Type B pancreatic cell (in vitro differentiated cells): Measurements from ENCODE around the gene GTF3C1. TPM values are rescaled to one million over a fixed set of nuclear protein-coding genes. Genes with fewer than 3 reads are reported as not detected.
A peak's percentile ranks its signal among the peaks of the same experiment; 100 is the strongest.
"Not testable (repeated sequence)": the region's sequence is repeated elsewhere in the genome, so short reads cannot be mapped to it uniquely, and the experiment has no call there.

Experiments used
- DNase-seq: peaks from one replicate; pipeline ENCODE4 v3.0.0; 2021; ENCODE audit warnings: mixed read lengths; ENCODE audit not compliant: unreplicated experiment; ENCODE audit errors: extremely low spot score
- H3K27ac Mint-ChIP-seq: 2 replicates; pipeline ENCODE4 v1.8.0; 2021; ENCODE audit warnings: mild to moderate bottlenecking, mixed read lengths
- H3K27me3 Mint-ChIP-seq: 2 replicates; pipeline ENCODE4 v1.8.0; 2021; ENCODE audit warnings: mixed read lengths
- H3K36me3 Mint-ChIP-seq: 2 replicates; pipeline ENCODE4 v1.8.0; 2021; ENCODE audit warnings: mixed read lengths
- H3K4me1 Mint-ChIP-seq: one replicate; pipeline ENCODE4 v1.8.0; 2021; ENCODE audit warnings: mixed read lengths; ENCODE audit not compliant: unreplicated experiment
- H3K4me3 Mint-ChIP-seq: 2 replicates; pipeline ENCODE4 v1.8.0; 2021; ENCODE audit warnings: mild to moderate bottlenecking, mixed read lengths
- H3K9me3 Mint-ChIP-seq: 2 replicates; pipeline ENCODE4 v1.8.0; 2021; ENCODE audit warnings: mixed read lengths
- CTCF ChIP-seq: fragments of 200-600 bp; sonication (generic); conservative IDR thresholded peaks from 2 replicates; pipeline ENCODE4 v1.5.0; 2021; ENCODE audit warnings: antibody characterized with exemption, mild to moderate bottlenecking
- total RNA-seq: library from RNA; stranded (reverse); gene quantifications from 2 replicates; pipeline ENCODE4 v1.2.1, GENCODE V29; 2021; ENCODE audit warnings: low replicate concordance

Gene GTF3C1
- total RNA-seq, 1 donor from 2014 or later: 94.5 TPM

- no peak overlapping the region for H3K27ac Mint-ChIP-seq
- peaks cover 8% of the 10 kb centered on the region for H3K4me1 Mint-ChIP-seq
These were observed 23.0 kb upstream of the GTF3C1 start for GRCh38 chr16:27572711-27573110.

GRCh38 chr16:27571433-27572326, 22.0 kb upstream of the GTF3C1 start:
- no peak overlapping the region for H3K27ac Mint-ChIP-seq
- TF ChIP-seq CTCF: no peak
- peaks cover 8% of the 10 kb centered on the region for H3K4me1 Mint-ChIP-seq
- DNase-seq: no peak
- no peak overlapping the region for H3K4me3 Mint-ChIP-seq
- H3K36me3 Mint-ChIP-seq: peaks cover 15% of the 10 kb centered on the region
- H3K9me3 Mint-ChIP-seq: no peaks in the 10 kb centered on the region
- H3K27me3 Mint-ChIP-seq: no peaks in the 10 kb centered on the region

More at GRCh38 chr16:27572711-27573110, 23.0 kb upstream of the GTF3C1 start:
- H3K4me3 Mint-ChIP-seq: no peak overlapping the region
- no peaks in the 10 kb centered on the region for H3K27me3 Mint-ChIP-seq
- DNase-seq: no peak
- no peaks in the 10 kb centered on the region for H3K9me3 Mint-ChIP-seq
- TF ChIP-seq CTCF: no peak
- H3K36me3 Mint-ChIP-seq: peaks cover 17% of the 10 kb centered on the region

DNA sequence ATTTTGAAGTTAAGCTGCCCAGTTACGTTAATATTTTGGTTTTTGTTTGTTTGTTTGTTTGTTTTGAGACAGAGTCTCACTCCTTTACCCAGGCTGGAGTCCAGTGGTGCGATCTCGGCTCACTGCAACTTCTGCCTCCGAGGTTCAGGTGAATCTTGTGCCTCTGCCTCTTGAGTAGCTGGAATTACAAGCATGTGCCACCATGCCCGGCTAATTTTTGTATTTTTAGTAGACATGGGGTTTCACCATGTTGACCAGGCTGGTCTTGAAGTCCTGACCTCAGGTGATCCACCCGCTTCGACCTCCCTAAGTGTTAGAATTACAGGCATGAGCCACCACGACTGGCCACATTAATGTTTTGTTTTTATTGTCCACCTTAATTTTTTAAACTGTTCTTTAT, 21.3 kb upstream of the GTF3C1 start:
- H3K27ac Mint-ChIP-seq, H3K27me3 Mint-ChIP-seq, H3K4me3 Mint-ChIP-seq, DNase-seq, H3K9me3 Mint-ChIP-seq, H3K4me1 Mint-ChIP-seq: not testable (repeated sequence)
- H3K36me3 Mint-ChIP-seq: peaks cover 13% of the 10 kb centered on the region

GRCh38 chr16:27568077-27568476, 18.4 kb upstream of the GTF3C1 start:
- no peak for TF ChIP-seq CTCF
- Mint-ChIP-seq H3K27me3 (no peaks in the 10 kb centered on the region), H3K36me3 (peaks cover 5% of the 10 kb centered on the region), H3K27ac (no peak overlapping the region), H3K4me1 (peaks cover 5% of the 10 kb centered on the region), H3K9me3 (no peaks in the 10 kb centered on the region), H3K4me3 (no peak overlapping the region)
- no peak for DNase-seq

DNA sequence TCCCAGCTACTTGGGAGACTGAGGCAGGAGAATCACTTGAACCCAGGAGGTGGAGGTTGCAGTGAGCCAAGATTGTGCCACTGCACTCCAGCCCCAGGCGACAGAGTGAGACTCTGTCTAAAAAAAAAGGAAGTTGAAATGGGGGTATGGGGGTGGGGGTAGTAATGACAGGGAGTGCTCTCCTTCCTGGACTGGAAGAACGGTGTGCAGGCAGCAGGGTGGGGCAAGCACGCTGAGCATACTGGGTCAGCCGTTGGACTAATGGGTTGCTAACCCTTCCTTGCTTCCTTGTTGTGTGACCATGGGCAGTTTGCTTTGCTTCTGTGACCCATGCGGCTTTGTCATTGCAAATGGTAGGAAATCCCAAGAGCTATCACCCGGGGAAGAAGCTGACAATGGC, 16.7 kb upstream of the GTF3C1 start:
- H3K36me3 Mint-ChIP-seq: peaks cover 5% of the 10 kb centered on the region
- H3K4me1 Mint-ChIP-seq: peaks cover 6% of the 10 kb centered on the region
- no peaks in the 10 kb centered on the region for H3K27me3 Mint-ChIP-seq
- no peak overlapping the region for H3K4me3 Mint-ChIP-seq
- H3K27ac Mint-ChIP-seq: no peak overlapping the region
- DNase-seq: no peak
- no peaks in the 10 kb centered on the region for H3K9me3 Mint-ChIP-seq
- no peak for TF ChIP-seq CTCF

- peak overlapping the region; percentile 43 for H3K27ac Mint-ChIP-seq
- no peak overlapping the region for H3K4me3 Mint-ChIP-seq
- H3K36me3 Mint-ChIP-seq: peaks cover 3% of the 10 kb centered on the region
- no peaks in the 10 kb centered on the region for H3K9me3 Mint-ChIP-seq
- DNase-seq: no peak
- no peak for TF ChIP-seq CTCF
- peaks cover 9% of the 10 kb centered on the region for H3K4me1 Mint-ChIP-seq
- H3K27me3 Mint-ChIP-seq: no peaks in the 10 kb centered on the region
These were observed 14.5 kb upstream of the GTF3C1 start for GRCh38 chr16:27564224-27564623.
